ENCODE measurements around the gene ODC1.
A peak's percentile ranks its signal among the peaks of the same experiment; 100 is the strongest.

ODC1 gene

GRCh38 chr2:10400002-10400401 is 48.1 kb downstream of the ODC1 start:
- H3K4me2 ChIP-seq, result peak overlapping the region; percentile 81
- no peak for TF ChIP-seq Cebpa-rat (IDR thresholded peaks at IDR 0.05)

GRCh38 chr2:10399358-10399757 is 48.8 kb downstream of the ODC1 start:
- peaks cover 95% of the 10 kb centered on the region for H3K4me1 ChIP-seq
- TF ChIP-seq Cebpa-rat (IDR thresholded peaks at IDR 0.05), result no peak
- H3K36me3 ChIP-seq, result peaks cover 11% of the 10 kb centered on the region
- H3K27ac ChIP-seq, result no peak overlapping the region
- no peak overlapping the region for H3K4me3 ChIP-seq
- no peak overlapping the region for H3K9ac ChIP-seq
- no peak overlapping the region for H3K4me2 ChIP-seq
- H3K9me3 ChIP-seq, result peaks cover 3% of the 10 kb centered on the region; the same call in 1 of the 2 replicates
- H4K20me1 ChIP-seq, result peaks cover 48% of the 10 kb centered on the region
- no peaks in the 10 kb centered on the region for H3K27me3 ChIP-seq

More at GRCh38 chr2:10400002-10400401, 48.1 kb downstream of the ODC1 start:
- Histone ChIP-seq H3K27me3 (no peaks in the 10 kb centered on the region), H4K20me1 (peaks cover 49% of the 10 kb centered on the region), H3K36me3 (peaks cover 14% of the 10 kb centered on the region), H3K4me1 (peaks cover 95% of the 10 kb centered on the region), H3K4me3 (no peak overlapping the region), H3K9ac (peak overlapping the region; percentile 58; the same call in 1 of the 2 replicates), H3K27ac (peak overlapping the region; percentile 68), H3K9me3 (peaks cover 3% of the 10 kb centered on the region; the same call in 1 of the 2 replicates)

- H3K4me2 ChIP-seq, result peak overlapping the region; percentile 56
- no peak for TF ChIP-seq Cebpa-rat (IDR thresholded peaks at IDR 0.05)
- peaks cover 3% of the 10 kb centered on the region; the same call in 1 of the 2 replicates for H3K9me3 ChIP-seq
- peaks cover 95% of the 10 kb centered on the region for H3K4me1 ChIP-seq
- no peaks in the 10 kb centered on the region for H3K27me3 ChIP-seq
- H3K36me3 ChIP-seq, result peaks cover 10% of the 10 kb centered on the region
- H3K27ac ChIP-seq, result peak overlapping the region; percentile 50
- peaks cover 51% of the 10 kb centered on the region for H4K20me1 ChIP-seq
- no peak overlapping the region for H3K4me3 ChIP-seq
- no peak overlapping the region for H3K9ac ChIP-seq
Measured at GRCh38 chr2:10398496-10398895, 49.6 kb downstream of the ODC1 start.

- H4K20me1 ChIP-seq, result peaks cover 57% of the 10 kb centered on the region
- no peak overlapping the region for H3K4me3 ChIP-seq
- no peak overlapping the region for H3K9ac ChIP-seq
- H3K4me2 ChIP-seq, result peak overlapping the region; percentile 56
- H3K9me3 ChIP-seq, result peaks cover 3% of the 10 kb centered on the region; the same call in 1 of the 2 replicates
- H3K27ac ChIP-seq, result peak overlapping the region; percentile 9; the same call in 1 of the 2 replicates
- no peaks in the 10 kb centered on the region for H3K27me3 ChIP-seq
- TF ChIP-seq Cebpa-rat (IDR thresholded peaks at IDR 0.05), result no peak
- H3K36me3 ChIP-seq, result peaks cover 10% of the 10 kb centered on the region
- peaks cover 95% of the 10 kb centered on the region for H3K4me1 ChIP-seq
Measured at GRCh38 chr2:10397878-10398277, 50.2 kb downstream of the ODC1 start.

GRCh38 chr2:10397297-10397875 is 50.7 kb downstream of the ODC1 start:
- no peak overlapping the region for H3K9ac ChIP-seq
- H3K27me3 ChIP-seq, result no peaks in the 10 kb centered on the region
- H3K4me1 ChIP-seq, result peaks cover 95% of the 10 kb centered on the region
- H3K4me2 ChIP-seq, result peak overlapping the region; percentile 56; the same call in 1 of the 2 replicates
- peaks cover 3% of the 10 kb centered on the region; the same call in 1 of the 2 replicates for H3K9me3 ChIP-seq
- H3K36me3 ChIP-seq, result peaks cover 10% of the 10 kb centered on the region
- peaks cover 62% of the 10 kb centered on the region for H4K20me1 ChIP-seq
- H3K27ac ChIP-seq, result peak overlapping the region; percentile 35; the same call in 1 of the 2 replicates
- TF ChIP-seq Cebpa-rat (IDR thresholded peaks at IDR 0.05), result no peak
- H3K4me3 ChIP-seq, result no peak overlapping the region

- no peak for TF ChIP-seq Cebpa-rat (IDR thresholded peaks at IDR 0.05)
- H3K4me2 ChIP-seq, result peak overlapping the region; percentile 63; the same call in 1 of the 2 replicates
- H3K4me1 ChIP-seq, result peaks cover 87% of the 10 kb centered on the region
- no peak overlapping the region for H3K9ac ChIP-seq
- peaks cover 3% of the 10 kb centered on the region; the same call in 1 of the 2 replicates for H3K9me3 ChIP-seq
- no peak overlapping the region for H3K4me3 ChIP-seq
- H4K20me1 ChIP-seq, result peaks cover 71% of the 10 kb centered on the region
- H3K36me3 ChIP-seq, result peaks cover 10% of the 10 kb centered on the region
- H3K27me3 ChIP-seq, result no peaks in the 10 kb centered on the region
- peak overlapping the region; percentile 35; the same call in 1 of the 2 replicates for H3K27ac ChIP-seq
Measured at GRCh38 chr2:10396464-10396863, 51.7 kb downstream of the ODC1 start.

GRCh38 chr2:10395893-10396292 is 52.2 kb downstream of the ODC1 start:
- peak overlapping the region; percentile 63 for H3K4me2 ChIP-seq
- no peak for TF ChIP-seq Cebpa-rat (IDR thresholded peaks at IDR 0.05)

GRCh38 chr2:10393640-10393982 is 54.5 kb downstream of the ODC1 start:
- Histone ChIP-seq H3K36me3 (peaks cover 15% of the 10 kb centered on the region; the same call in 1 of the 2 replicates), H3K9me3 (no peaks in the 10 kb centered on the region)
- TF ChIP-seq Cebpa-rat (IDR thresholded peaks at IDR 0.05), result no peak

More at GRCh38 chr2:10395893-10396292, 52.2 kb downstream of the ODC1 start:
- H3K9ac ChIP-seq, result no peak overlapping the region
- H3K4me3 ChIP-seq, result no peak overlapping the region
- peaks cover 3% of the 10 kb centered on the region; the same call in 1 of the 2 replicates for H3K9me3 ChIP-seq
- H3K4me1 ChIP-seq, result peaks cover 84% of the 10 kb centered on the region
- no peak overlapping the region for H3K27ac ChIP-seq
- no peaks in the 10 kb centered on the region for H3K27me3 ChIP-seq
- peaks cover 13% of the 10 kb centered on the region for H3K36me3 ChIP-seq
- peaks cover 75% of the 10 kb centered on the region for H4K20me1 ChIP-seq

GRCh38 chr2:10392951-10393639 is 55.0 kb downstream of the ODC1 start:
- H4K20me1 ChIP-seq, result peaks cover 97% of the 10 kb centered on the region
- no peaks in the 10 kb centered on the region for H3K9me3 ChIP-seq
- H3K9ac ChIP-seq, result no peak overlapping the region
- no peak for TF ChIP-seq Cebpa-rat (IDR thresholded peaks at IDR 0.05)
- no peak overlapping the region for H3K27ac ChIP-seq
- H3K4me3 ChIP-seq, result no peak overlapping the region
- H3K36me3 ChIP-seq, result peaks cover 15% of the 10 kb centered on the region; the same call in 1 of the 2 replicates
- 0 out of 2 replicates have a peak overlapping the region, but pooled peaks have one; percentile 25 for H3K4me2 ChIP-seq
- H3K4me1 ChIP-seq, result peaks cover 78% of the 10 kb centered on the region
- H3K27me3 ChIP-seq, result no peaks in the 10 kb centered on the region

More at GRCh38 chr2:10393640-10393982, 54.5 kb downstream of the ODC1 start:
- Histone ChIP-seq H3K4me1 (peaks cover 78% of the 10 kb centered on the region), H3K27ac (no peak overlapping the region), H3K9ac (no peak overlapping the region), H4K20me1 (peaks cover 93% of the 10 kb centered on the region), H3K4me2 (0 out of 2 replicates have a peak overlapping the region, but pooled peaks have one; percentile 25), H3K4me3 (no peak overlapping the region), H3K27me3 (no peaks in the 10 kb centered on the region)

GRCh38 chr2:10392548-10392947 is 55.6 kb downstream of the ODC1 start:
- Histone ChIP-seq H3K4me2 (no peak overlapping the region), H3K27me3 (no peaks in the 10 kb centered on the region), H4K20me1 (peaks cover 97% of the 10 kb centered on the region), H3K9ac (no peak overlapping the region), H3K9me3 (no peaks in the 10 kb centered on the region), H3K27ac (no peak overlapping the region), H3K4me3 (no peak overlapping the region), H3K36me3 (peaks cover 19% of the 10 kb centered on the region; the same call in 1 of the 2 replicates), H3K4me1 (peaks cover 78% of the 10 kb centered on the region)
- no peak for TF ChIP-seq Cebpa-rat (IDR thresholded peaks at IDR 0.05)
